ENCODE measurements around the gene DAB2IP.

DAB2IP gene

DNA sequence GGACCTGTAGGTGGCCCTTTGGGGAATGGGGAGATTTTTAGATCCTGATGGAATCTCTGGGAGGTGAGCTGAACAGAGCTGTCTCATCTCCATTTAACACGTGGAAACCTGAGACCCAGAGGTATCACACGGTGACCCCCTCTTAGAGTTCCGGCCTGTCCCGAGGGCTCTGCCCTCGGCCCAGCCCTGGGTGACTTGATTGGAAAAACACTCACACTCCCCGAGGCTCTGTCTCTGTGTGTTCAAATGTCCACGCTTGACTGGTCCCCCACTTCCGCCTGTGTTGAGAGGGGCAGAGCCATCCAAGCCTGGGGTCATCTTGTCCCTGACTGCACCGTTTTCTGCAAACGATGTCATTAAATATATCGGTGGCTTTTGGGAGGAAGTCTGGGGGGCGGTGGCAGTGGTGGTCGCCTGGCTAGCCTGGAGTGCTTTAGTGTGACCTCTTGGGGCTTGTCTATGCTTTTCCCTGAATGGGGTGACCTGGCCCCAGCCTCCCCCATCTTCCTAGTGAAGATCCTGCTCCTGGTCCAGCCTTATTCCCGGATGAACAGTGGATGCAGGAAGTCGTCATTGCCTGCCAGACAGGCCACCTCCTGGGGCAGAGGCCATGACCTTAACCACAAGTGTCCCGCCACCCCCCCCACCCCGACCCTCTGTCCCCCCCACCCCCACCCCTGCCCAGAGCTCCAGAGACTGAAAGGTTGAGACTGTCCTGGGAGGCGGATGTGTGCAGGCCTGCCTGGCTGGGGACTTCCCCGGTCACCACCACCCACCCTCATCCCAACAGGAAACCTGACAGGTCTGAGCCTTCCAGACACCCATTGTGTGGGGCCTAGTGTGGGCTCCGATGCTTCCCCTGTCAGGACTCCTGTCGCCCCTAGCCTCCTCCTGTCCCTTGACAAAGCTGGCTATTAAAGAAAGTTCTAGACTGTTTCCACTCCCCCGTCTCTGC, 5.3 kb upstream of the DAB2IP start:
- DNase-seq, result no peak

DNA sequence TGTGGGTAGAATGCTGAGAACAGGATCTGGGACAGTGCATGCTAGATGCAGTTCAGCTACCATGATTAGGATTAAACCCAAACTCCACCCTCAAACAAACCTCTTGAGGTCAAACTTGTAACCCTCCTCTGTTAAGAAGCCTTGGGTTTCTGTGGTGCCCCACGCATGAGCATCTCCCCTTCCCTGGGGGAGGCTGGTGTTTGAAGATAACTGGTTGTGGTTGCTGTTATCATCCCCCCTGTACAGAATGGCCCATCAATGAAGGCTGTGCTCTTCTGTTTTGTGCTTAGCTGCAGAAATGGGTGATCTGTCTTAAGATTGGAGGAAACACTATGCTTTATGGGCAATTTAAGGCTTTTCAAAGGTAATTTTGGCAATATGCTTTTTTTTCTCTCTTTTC, 4.4 kb upstream of the DAB2IP start:
- DNase-seq, result no peak

DNA sequence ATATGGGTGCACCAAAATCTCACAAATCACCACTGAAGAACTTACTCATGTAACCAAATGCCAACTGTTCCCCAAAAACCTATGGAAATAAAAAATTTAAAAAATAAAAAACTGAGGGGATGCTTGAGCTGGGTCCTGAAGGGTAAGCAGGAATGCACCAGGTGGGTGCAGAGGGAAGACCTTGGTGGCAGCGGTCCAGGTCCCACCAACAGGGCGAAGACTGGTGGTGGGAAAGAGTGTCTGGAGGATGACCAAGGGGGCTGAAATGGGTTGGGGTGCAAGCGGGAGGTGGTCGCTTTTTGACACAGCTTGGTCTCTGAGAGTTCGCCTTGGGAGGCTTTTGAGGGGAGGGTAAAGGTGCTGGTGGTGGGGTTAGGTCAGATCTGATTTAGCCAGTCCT, 3.3 kb upstream of the DAB2IP start:
- no peak for DNase-seq

DNA sequence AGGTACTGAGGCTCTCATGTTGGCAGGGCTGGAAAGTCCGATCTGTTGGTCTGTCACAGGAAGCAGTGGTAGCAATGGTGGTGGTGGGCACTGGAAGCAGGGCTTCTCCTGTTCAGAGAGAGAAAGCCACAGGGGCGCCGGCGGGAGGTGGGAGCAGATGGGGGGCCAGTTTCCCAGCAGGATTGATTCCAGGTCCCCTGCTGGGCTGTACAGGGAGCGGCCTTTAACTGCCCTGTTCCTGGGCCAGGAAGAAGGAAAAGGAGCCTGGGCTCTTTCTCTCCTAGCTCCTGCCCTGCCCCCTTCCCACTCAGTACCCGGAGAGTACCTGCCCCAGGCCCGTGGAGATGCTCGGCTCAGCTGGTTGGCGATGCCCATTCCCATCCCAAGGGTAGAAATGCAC, 2.6 kb upstream of the DAB2IP start:
- DNase-seq, result no peak

DNA sequence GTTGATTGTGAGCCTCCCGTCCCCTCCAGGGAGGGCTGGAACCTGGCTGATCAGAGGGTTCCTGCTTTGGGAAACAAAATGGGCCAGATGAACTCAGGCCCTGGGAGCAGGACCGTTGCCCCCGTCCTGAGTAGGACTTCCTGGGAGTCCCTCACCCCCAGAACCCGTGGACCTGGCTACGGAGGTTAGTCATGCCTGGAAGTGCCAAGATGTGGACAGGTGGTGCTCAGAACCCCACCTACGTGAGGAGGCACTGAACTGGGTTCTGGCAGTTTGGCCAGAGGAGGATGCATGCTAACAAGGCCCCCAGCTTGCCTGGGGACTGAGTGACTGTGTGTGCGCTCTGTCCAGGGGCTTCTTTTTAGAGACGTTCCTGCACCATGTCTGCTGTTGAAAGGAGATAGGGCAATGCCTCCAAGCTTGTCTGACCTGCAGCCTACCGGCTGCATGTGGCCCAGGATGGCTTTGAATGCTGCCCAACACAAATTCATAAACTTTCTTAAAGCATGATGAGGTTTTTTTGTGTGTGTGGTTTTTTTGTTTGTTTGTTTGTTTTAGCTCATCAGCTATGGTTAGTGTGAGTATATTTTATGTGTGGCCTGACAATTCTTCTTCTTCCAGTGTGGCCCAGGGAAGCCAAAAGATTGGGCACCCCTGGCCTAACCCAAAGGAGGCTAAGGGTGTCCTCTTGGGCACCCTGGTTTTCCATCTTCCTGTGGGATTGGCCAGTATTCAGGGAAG, 1.8 kb upstream of the DAB2IP start:
- DNase-seq, result no peak

DNA sequence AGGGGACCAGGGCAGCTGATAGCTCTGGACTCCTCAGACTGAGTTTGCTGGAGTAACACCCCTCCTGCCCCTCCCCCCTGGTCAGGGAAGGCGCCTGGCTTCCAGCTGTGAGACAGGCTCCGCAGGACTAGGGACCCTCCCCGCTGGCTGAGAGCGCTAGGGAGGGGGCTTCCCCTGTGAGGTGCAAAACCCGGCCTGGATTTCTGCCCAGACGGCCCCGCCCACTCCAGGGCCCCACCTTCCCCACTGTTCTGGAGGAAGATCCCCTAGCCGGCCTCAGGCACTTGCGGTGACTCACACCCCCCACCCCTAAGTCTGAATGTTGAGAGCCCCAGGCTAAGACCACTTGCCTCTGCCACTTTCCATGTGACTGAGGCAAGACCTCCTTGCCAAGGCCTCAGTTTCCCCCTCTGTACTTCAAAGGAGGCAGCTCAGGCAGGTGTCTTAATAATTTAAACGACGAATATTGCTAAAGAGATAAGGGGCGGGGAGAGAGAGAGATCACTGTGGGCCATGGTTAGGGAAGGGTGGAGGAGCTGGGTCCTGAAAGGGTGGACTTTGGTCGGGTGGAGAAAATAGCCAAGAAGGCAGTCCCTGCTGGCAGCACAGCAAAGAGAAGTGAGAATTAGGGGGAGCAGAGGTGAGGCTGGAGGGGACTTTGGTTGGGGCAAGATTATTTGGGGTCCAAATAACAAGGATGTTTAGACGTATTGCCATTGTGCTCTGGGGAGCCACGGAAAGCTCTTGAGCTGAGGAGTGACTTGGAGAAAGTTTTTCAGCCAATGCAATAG, 1.0 kb upstream of the DAB2IP start:
- peak; percentile 21 to 36 for DNase-seq

DNA sequence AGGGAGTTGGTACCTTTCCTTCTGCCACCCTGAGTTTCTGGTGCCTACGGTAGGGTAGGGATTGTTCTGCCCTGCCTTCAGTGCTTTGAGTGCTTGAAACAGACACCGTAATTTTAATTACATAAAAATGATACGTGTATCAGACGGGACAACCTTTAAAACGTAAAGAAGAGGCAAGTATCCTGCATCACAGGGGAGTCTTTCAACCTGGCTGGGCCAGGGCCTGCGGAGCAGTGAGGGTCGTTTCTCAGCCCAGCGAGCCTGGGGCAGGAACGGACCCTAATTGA, 483 bp upstream of the DAB2IP start:
- no peak for DNase-seq

DNA sequence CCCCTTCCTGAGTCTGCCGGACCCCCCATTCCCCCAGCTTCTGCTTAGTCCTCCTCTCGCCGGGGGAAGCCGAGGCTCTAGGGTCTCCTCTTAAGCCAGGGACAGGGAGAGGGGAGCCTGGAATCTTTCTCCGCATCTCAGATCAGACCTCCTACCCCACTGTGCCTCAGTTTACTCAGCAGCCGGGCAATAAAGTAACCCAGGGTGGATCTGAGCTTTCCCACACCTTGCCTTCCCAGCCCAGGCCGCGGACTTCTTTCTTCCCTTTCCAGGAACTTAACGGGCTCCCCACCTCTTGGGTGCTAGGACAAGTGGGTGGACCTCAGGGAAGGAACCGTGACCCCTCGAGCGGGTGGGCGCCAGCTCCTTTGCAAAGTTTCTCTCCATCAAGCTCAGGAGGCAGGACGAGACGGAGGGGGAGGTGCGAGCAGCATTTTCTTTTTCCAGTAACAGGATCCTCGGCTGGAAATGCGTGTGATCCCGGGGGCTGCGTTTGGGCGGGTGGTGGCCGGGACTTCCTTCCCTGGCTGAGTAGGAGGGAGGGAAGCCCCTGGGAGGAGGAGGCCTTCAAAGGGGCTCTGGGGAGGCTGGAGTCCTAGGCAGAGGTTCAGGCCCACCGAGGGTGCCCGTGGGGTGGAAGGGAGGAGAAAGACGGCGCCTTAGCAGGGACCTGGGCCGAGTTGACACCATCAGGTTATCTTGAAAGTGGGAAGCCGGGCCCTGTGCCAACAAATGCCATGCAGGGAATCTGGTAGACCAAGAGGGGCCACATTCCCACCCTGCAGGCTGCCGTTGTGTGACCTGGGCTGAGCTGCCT, 795 bp downstream of the DAB2IP start:
- DNase-seq, result no peak

DNA sequence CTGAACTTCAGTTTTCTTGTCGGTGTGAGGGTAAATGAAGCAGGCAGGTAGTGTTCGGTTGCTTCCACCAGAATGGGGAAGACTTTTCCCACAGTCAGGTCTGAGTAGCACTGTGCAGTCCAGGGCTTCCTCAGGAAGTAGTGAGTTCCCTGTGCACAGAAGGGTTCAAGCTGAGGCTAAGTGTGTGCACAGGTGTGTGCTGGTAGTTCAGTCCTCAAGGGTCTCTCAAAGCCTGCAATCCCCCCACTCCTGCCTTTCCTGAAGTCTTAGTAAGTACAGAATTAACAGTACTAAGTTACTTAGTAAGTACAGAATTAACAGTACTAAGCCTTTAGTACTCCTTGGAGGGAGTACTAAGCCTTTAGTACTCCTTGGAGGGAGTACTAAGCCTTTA, 1.4 kb downstream of the DAB2IP start:
- DNase-seq, result no peak

DNA sequence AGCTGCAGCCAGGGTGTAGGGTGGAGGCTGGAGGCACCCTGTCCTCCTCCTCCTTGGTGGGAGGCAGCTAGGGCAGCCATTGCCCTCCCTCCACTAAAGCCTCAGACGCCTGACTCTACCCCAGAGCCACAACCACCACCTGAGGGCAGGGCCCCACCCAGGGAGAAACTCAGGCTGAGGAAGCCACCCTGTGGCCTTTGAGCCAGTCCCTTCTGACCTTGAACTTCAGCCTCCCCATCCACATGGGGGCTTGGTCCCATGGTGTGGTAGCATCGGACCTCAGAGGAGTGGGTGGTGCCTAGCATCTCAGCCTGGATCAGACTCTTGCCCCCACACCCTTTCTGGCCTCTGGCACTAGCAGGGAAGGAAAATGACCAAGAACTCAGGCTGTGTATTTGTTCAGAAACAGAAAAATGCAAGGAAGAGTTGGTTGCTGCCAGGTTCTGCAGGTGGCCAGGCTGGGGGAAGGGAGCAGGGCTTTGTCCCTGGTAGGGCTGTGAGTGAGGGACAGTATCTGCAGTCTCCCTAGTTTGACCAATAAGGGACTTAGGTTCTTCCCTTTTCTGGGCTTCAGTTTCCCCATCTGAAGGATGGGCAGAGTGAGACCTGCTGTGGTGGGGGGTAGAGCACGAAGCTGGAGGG, 3.2 kb downstream of the DAB2IP start:
- DNase-seq, result no peak

DNA sequence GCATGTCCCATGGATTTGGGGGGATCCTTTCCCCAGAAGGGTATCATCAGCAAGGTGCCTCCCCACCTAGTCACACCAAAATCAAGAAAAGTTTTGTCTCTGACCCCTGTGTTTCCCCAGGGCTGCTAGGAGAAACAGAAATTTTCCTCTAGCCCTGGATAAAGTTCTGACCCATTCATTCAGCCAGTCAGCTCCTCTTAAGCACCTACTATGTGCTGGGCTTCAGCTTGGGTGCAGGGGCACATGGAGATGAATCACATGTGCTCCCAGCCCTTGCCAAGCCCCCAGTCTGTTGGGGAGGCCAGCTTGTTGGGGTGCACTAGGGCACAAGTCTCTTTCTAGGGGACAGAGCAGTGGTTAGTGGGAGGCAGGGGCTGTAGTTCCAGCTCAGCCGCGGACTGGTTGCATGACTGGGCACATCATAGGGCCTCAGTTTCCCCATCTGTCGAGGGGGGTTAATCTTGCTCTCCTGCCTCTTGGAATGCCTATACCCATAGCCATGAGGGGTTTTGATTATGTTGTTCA, 3.9 kb downstream of the DAB2IP start:
- no peak for DNase-seq

DNA sequence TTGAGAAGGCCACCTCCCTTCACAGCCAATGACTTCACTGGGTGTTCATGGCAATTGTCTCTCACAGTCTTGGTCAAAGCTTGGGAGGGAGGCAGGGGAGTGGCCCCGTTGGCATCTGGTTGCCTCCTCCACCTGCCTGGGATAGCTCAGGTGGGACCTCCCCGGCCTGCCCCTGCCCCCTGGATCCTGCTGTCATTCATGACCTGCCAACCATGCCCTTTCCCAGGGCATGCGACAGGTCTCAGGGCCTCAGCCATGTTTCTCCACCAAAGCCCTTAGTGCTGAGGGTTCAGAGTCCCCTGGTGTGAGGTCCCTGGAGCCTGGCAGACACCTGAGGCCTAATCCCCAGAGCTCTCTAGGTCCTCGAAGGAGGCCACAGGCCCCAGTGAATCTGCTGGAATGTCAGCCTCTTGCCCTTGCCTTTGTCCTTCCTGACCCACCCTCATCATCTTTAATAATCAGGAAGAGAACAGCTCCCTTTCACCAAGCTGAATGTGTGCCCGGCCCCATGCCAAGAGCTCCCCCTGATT, 5.6 kb downstream of the DAB2IP start:
- no peak for DNase-seq

DNA sequence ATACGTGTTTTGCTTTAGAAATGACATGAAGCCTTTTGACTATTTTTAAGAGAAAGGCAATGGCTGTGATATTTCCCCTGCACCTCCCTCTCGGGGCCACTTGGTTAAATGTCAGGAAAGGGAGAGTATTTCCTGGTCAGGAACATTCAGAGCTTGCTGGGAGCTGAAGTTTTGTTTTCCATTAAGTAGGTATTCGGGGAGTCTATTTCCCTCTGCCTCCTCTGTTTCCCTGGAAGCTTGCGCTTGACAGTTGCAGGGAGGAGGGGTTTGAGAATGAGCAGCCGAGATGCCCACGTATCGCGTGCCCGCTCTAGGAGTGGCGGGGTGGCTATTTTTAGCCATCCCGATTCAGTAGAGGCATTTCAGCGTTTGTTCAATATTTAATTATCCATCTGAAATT, 6.7 kb downstream of the DAB2IP start:
- DNase-seq, result no peak

DNA sequence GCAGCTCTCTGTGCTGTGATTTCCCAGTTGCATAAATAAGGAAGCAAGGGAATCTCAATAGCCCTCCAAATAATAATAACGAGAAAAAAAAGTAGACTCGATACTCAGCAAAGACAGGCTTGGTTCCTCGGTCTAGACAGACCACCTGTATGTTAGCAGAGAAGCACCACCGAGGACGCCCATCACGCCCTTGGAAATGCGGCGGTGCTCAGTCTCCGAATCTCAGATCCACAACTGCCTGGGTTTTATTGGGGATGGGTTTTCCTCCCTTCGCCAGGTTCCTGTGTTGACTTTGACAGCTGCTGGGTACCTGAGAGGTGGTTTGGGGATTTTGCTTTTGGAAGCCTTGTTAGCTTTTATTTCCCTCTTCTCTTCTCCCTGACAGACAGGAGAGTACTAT, 7.2 kb downstream of the DAB2IP start:
- DNase-seq, result no peak

DNA sequence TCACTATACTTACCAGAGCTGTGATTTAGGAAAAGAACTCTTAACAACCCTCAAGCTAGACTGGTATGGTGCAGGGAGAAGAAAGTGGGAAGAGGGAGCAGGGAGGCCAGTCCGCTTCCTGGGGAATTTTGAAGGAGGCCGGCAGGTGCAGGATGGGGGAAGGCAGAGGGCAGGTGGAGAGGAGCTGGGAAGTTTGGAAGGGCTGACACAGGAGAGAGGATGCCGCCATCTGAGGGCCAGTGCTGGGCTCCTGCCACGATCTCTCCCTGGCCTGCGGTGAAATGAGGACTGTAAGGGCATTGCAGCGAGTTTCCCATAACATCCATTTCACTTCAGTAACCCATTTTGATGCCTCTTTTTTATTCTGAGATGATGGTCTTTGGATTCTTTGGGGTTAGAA, 8.9 kb downstream of the DAB2IP start:
- no peak for DNase-seq

DNA sequence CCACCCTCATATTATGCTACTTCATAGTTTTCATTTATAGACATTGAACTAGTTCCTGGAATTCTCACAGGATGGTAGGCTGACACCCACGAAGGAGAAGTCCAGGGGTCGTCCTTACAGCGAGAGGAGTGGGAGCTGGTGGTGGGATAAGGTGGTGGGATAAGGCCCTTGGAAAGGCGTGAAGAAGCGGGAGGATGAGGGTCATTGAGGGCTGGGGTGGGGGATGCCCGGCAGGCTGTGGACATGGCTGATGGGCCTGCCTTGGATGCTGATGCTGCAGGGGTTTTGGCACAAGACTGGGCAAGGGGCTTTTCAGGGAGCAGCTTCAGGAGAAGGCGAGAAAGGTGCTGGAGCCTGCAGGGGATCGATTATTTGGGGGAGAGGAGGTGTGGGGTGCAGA, 9.4 kb downstream of the DAB2IP start:
- no peak for DNase-seq

DNA sequence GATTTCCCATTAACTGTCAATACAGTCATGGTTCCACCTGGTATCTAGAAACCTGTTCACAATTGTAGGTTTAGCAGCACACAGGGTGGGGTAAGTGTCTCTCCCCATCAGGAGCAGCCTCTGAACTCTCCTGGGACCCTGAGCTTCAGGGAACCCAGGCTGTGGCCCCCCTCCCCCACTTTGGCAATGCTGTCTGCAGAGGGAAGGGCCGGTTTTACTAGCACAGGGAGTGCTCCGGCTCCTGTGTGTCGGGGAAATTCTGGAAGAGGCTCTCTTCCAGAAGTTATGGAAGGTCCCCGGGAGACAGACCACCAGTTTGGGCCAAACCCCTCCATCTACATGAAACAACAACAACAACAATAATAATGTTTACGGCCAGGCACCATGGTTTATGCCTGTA, 9.9 kb downstream of the DAB2IP start:
- DNase-seq, result no peak

DNA sequence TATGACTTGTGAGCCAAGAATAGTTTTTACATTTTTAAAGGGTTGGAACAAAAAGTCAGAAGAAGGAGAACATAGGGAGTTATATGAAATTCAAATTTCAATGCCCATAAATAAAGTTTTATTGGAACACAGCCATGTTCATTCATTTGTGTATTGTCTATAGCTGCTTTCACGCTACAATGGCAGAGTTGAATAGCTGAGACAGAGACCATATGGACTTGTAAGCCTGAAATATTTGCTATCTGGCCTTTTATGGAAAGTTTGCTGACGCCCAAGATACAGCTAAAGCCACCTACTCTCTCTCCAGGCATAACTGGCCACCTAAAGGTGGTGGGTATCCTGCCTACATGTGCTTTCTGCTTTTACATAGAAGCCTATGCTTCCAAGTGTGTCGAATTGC, 10.9 kb downstream of the DAB2IP start:
- DNase-seq, result no peak

DNA sequence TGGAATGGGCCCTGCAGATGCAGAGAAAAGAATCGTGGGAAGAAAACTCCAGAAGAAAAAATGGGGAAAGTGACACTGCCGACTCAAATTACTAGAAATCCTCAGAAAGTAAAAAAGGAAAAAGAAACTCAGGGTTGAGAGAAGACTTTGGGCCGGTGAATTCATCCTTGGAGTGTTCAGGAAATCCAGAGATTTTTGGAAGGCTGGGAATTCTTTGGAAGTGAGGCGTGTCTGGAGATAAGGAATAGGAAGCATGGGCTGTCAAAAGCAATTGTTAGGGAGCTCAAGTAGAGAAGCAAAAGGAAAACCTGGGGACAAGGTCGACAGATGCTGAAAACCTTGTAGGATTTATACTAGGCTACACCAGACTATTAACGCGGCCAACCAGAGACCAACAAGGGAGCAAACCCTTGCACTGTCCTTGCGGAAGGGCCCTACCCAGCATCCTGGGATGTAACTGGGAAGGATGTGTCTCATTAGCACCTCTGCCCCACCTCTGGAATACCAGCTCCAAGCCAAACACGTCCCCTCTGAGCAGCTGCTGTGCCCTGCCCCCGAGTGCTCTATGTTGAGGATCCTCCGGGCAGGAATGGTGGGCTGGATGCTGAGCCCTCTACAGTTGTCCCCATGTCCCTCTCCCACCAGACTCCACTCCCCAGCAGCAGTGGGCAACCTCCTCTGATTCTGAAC, 11.6 kb downstream of the DAB2IP start:
- DNase-seq, result no peak

DNA sequence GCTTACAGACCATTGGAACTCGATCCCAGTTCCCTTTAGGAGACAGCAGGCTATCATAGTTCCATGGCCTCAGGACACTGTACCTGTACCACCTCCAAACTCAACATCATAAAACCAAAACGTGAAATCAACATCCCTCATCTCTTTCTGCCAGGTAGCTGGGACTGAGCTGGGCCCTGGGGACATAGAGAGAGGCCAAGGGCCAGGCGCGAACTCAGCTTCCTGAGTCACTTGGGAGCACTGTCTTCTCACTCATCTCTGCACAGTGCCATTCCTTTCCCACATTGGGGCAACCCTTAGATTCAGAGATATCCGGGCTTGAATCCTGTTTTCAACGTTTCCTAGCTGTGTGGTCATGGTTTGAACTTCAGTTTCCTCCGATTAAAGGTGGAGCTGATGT, 12.2 kb downstream of the DAB2IP start:
- DNase-seq, result no peak

DNA sequence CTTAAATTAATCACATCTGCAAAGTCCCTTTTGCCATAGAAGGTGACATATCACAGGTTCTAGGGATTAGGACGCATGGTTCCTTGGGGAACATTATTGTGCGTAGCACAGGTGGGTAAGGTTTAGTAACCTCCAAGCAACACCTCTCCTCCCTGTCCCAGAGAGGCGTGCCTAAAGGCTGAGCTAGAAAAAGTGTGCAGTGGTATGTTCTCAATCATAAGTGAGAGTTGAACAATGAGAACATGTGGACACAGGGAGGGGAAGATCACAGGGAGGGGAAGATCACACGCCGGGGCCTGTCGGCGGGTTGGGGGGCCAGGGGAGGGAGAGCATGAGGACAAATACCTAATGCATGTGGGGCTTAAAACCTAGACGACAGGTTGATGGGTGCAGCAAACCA, 14.9 kb downstream of the DAB2IP start:
- DNase-seq, result no peak
